ENCODE results near the gene DISP2.

Gene DISP2

GRCh38 chr15:40325700-40326099, 32.3 kb upstream of the DISP2 start:
- DNase-seq, result no peak

- DNase-seq, result no peak
These were observed 30.6 kb upstream of the DISP2 start for GRCh38 chr15:40327457-40327856.

DNA sequence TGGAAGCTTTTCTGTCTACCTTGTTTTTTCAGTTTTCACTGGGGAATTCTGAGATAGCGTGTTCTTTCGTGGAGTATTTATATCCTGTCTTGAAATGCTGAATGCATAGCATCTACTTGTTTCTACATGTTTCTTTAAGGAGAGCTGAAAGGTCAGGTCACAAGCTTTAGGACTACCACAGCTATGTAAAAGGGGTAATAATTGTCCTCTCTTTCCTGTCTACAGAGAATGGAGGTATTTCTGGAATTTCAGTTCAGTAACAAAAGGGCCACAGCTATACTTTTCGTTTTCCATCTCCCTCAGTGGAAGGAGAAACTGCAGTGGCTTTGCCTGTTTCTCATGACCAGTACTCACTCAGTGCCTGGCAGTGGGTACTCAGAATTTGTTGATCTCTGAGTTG, 29.8 kb upstream of the DISP2 start:
- no peak for DNase-seq

DNA sequence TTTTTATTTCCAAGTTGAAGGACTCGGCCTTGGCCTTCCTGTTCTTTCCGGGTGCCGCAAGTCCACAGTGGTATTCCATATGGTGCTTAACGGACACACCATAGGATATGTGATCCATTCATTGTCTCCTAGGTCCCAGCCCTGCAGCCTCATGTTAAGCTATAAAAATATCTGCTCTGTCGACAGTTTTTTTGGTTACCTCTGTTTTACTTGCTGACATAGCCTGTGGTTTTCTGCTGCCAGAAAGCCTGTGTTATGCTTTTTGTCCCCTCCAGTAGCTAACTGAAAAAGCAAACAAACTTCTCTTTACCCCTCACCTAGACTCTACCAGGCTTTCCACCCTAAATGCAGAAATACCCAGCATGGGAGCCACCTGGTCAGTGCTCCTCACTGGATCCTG, 29.3 kb upstream of the DISP2 start:
- DNase-seq, result no peak

DNA sequence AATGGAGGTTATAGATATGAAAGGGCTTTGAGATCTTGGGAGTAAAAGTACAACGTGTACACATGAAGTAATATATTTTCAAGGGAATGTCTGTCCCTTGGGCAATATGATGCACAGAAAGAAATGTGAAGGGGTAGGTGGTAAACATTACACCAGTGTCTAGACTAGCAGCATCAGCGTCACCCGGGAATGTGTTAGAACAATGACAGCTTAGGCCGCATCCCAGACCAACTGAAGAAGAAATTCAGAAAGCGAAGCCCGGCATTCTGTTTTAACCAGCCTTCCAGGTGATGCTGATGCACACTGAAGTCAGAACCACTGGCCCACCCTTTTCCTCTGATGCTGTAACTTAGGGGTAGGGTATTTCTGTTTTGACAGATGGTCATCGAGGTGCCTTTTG, 28.2 kb upstream of the DISP2 start:
- no peak for DNase-seq

DNA sequence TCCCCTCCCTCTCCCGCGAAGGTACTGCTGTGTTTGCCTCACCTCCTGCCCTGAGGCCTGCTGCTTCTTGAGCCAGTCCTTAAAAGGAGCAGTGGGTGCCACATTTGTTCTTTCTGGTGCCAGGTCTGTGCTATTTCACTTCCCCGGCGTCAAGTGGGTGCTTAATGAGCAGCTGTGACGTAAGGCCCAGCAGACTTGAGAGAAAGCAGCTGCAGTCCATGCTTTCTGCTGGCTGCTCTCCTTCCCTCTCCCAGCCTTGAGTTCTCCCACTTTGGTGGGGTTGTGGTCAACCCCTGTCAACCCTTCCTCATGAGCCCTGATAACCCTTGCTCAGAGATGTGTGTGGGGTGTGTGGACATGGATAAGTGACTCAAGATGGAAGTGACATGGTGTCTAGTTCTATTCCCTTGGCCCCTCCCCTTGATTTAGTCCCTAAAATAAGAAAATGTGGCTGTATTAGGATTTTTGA, 27.6 kb upstream of the DISP2 start:
- DNase-seq, result peak in 2 of 14 donors; percentile 16 to 38

GRCh38 chr15:40331026-40331425, 27.0 kb upstream of the DISP2 start:
- DNase-seq, result no peak

DNA sequence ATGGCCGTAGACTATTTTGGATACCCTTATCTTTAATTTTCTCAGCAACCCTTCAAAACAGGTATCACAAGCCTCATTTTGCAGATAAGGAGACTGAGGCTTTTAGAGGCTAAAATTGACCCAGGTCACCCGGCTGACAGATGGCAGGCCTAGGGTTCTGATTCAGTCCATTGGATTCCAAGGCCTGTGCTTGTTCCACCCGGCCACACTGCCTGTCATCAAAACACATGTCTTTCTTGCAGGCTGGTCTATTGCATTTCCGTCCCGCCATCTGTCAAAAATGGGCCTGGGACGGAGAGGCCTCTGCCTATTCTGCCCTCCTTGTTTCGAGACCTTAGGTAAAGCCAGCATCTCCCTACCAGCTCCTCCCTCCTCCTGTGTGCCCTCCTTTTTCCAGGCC, 26.4 kb upstream of the DISP2 start:
- DNase-seq, result peak in 1 of 14 donors; percentile 61

- DNase-seq, result no peak
These were observed 25.8 kb upstream of the DISP2 start for GRCh38 chr15:40332113-40332781.

DNA sequence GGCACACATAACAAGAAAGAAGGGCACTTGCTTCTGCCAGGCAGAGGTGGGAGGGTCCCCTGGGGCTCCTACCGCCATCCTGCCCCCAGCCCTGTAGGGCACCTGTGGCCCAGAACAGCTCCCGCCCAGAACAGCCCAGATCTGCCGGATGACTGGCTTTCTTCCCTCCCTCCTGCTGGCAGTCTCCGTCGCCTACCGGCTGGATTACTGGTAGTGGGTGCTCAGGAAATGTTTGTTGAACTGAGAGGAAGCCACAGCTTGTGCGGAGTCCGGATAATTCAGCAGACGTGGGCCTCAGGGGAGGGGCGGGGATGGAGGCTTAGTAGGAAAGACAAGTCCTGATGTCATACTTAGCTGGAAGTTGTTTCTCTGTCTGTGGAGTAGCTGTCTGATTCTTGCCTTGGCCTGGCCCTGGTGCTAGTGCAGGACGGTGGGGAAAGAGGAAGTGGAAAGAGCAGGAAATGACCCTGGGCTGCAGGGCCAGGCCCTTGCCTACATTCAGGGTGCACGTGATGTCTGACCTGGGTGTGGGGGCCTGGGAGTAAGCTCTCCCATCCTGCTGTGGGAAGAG, 24.0 kb upstream of the DISP2 start:
- peak in 9 of 14 donors; percentile 25 to 72 (median 50) for DNase-seq

DNA sequence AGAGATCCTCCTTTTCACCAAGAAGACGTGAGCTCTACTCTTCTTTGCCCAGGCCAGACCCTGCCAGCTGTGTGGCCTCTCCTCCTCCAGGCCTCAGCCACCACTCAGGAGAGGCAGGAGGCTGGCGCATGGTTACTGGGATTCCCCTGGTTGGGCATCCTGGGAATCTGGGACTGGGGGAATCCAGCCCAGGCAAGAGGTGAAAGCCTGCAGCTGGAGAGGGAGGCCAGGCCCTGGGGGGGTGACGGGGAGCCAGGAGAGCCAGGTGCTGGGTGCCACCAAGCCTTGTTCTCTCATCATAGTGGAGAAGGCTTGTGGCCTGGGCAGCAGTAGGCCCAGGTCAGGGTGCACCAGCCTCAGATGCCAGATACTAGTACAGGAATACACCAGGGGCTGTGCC, 23.5 kb upstream of the DISP2 start:
- no peak for DNase-seq

DNA sequence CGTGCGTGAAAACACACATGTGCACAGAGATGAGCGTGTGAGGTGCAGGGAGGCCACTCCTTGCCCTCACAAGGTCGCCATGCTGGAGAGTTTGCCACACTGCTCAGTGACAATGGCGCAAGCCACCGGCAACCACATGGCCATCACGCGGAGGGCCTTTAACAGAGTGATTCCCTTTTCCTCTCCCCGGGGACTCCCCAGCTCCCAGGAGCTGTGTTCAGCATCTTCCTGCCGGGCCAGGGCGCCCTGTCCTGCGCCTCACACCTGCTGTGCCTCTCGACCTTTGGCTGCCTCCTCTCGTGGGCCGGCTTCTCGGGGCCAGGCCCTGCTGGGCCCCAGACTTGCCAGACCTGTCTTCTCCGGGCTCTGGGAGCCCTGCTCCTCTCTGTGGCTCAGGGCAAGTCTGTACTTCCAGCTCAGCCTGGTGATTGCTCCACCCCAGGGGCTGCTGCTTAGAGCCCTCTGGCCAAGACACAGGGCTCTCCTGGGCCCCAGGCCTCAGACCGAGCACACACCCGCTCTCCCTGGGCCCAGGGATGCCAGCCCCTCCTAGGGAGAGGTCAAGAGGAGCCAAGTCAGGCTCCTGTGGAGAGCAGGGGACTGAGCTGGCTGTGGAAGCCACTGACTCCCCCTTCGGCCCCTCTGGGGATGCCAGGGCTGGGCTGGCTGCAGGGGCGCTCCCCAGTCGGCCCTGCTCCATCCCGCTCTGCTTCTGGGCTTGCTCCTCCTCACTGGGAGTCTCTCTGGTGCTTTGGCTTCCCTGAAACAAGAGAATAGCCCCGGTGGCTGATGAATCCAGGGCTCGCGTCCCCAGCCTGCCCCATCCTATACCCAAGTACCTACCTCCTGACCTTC, 22.9 kb upstream of the DISP2 start:
- DNase-seq, result no peak

- no peak for DNase-seq
These were observed 21.9 kb upstream of the DISP2 start for GRCh38 chr15:40335938-40336743.

DNA sequence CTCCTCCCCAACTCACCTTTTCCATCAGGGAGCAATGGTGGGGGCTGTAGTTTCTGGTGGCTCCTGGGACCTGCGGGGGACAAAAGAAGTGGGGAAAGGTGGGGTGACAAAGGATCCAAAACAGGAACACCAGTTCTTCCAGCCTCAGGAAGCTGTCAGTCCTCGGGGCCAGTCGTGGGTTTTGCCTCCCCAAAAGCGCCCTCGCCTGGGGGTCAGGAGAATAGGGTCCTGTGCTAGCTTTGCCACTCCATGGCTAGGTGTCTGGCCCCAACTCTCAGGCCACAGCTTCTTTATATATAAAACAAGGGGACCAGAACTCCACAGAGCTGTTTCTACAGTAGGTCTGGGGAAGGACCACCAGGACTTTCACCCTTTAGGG, 21.3 kb upstream of the DISP2 start:
- peak in 1 of 14 donors; percentile 14 for DNase-seq

GRCh38 chr15:40337597-40337996, 20.4 kb upstream of the DISP2 start:
- DNase-seq, result no peak

DNA sequence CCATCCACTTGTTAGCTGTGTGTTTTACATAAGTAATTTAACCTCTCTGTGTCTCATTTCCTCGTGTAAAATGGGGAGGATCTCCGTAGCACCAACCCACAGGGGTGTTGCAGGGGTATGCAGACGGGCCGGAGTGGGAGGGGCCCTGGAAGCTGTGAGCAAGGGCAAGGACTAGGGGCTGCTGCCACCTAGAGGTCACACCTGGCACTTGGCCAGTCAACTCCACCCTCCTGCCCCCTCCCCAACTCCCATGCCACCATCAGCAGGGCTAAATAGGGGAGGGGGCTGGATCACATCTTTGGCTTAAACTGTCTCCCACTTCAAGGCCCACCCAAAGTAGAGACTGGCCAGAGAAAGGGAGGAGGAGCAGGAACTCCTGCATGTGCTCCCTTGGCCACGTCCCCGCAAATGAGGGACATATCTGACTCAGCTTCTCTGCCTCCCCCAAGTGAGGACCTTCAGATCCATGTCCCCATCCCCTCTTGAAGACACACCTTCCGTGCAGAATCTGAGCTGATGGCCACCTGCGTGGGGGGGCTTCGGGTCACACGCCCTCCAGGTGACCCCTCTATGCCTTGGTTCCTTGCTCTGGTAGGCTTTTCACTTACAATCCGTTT, 19.9 kb upstream of the DISP2 start:
- peak in 9 of 14 donors; percentile 16 to 55 (median 30) for DNase-seq

GRCh38 chr15:40338921-40339620, 18.9 kb upstream of the DISP2 start:
- DNase-seq, result peak in 10 of 14 donors; percentile 18 to 81 (median 48)

- DNase-seq, result peak in 2 of 14 donors; percentile 58 to 61
These were observed 18.4 kb upstream of the DISP2 start for GRCh38 chr15:40339621-40339945.

- DNase-seq, result peak in 12 of 14 donors; percentile 39 to 90 (median 83)
These were observed 17.8 kb upstream of the DISP2 start for GRCh38 chr15:40340038-40340739.

DNA sequence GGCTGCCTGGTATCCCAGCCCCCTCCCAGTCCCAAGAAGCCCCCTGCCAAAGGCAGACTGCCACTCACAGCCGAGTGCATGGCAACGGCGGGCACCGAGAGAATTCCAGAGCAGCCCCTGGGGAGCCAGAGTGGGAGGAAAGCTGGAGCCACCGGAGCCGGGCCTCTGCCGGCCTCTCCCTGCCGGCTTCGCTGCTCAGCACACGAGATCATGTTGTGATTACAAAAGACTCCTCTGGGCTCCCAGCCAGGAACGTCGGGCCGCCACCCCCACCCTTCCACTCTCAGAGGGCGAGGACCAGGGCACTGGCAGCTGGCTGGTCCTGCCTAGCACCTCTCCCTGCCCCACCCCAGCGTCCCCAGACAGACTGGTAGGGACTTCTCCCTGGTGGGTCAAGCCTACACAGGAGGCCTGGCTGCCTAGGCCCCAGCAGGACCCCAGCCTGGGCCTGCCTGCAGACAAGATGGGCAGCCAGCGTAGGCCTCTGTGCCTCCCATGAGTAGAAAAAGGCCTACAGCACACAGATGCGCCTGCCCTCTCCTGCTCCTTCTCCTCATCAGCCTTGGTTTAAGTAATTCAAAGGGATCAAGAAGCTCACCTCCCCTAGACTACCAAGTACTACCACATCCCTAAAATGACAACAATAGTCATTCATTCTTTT, 17.1 kb upstream of the DISP2 start, which contains the start of gene CCDC9B:
Gene CCDC9B, minus strand, starts transcription at position 200 of the 661 bp plus-strand sequence. Its CDS starts 120 bp downstream, at position 80.
- DNase-seq, result peak; percentile 24 to 91 (median 86)

All from C1 segment of cervical spinal cord (tissue), 14 donors.